ENCODE measurements around the gene MYO1E. TPM values are rescaled to one million over a fixed set of nuclear protein-coding genes. Genes with fewer than 3 reads are reported as not detected.

MYO1E gene
- total and polyA plus RNA-seq, 2 of the 8 experiments (the other 6 are each of a cell fraction or from before 2014, with no cell fraction given) = 19.6 to 142 TPM

- TF ChIP-seq, protein P1, sequence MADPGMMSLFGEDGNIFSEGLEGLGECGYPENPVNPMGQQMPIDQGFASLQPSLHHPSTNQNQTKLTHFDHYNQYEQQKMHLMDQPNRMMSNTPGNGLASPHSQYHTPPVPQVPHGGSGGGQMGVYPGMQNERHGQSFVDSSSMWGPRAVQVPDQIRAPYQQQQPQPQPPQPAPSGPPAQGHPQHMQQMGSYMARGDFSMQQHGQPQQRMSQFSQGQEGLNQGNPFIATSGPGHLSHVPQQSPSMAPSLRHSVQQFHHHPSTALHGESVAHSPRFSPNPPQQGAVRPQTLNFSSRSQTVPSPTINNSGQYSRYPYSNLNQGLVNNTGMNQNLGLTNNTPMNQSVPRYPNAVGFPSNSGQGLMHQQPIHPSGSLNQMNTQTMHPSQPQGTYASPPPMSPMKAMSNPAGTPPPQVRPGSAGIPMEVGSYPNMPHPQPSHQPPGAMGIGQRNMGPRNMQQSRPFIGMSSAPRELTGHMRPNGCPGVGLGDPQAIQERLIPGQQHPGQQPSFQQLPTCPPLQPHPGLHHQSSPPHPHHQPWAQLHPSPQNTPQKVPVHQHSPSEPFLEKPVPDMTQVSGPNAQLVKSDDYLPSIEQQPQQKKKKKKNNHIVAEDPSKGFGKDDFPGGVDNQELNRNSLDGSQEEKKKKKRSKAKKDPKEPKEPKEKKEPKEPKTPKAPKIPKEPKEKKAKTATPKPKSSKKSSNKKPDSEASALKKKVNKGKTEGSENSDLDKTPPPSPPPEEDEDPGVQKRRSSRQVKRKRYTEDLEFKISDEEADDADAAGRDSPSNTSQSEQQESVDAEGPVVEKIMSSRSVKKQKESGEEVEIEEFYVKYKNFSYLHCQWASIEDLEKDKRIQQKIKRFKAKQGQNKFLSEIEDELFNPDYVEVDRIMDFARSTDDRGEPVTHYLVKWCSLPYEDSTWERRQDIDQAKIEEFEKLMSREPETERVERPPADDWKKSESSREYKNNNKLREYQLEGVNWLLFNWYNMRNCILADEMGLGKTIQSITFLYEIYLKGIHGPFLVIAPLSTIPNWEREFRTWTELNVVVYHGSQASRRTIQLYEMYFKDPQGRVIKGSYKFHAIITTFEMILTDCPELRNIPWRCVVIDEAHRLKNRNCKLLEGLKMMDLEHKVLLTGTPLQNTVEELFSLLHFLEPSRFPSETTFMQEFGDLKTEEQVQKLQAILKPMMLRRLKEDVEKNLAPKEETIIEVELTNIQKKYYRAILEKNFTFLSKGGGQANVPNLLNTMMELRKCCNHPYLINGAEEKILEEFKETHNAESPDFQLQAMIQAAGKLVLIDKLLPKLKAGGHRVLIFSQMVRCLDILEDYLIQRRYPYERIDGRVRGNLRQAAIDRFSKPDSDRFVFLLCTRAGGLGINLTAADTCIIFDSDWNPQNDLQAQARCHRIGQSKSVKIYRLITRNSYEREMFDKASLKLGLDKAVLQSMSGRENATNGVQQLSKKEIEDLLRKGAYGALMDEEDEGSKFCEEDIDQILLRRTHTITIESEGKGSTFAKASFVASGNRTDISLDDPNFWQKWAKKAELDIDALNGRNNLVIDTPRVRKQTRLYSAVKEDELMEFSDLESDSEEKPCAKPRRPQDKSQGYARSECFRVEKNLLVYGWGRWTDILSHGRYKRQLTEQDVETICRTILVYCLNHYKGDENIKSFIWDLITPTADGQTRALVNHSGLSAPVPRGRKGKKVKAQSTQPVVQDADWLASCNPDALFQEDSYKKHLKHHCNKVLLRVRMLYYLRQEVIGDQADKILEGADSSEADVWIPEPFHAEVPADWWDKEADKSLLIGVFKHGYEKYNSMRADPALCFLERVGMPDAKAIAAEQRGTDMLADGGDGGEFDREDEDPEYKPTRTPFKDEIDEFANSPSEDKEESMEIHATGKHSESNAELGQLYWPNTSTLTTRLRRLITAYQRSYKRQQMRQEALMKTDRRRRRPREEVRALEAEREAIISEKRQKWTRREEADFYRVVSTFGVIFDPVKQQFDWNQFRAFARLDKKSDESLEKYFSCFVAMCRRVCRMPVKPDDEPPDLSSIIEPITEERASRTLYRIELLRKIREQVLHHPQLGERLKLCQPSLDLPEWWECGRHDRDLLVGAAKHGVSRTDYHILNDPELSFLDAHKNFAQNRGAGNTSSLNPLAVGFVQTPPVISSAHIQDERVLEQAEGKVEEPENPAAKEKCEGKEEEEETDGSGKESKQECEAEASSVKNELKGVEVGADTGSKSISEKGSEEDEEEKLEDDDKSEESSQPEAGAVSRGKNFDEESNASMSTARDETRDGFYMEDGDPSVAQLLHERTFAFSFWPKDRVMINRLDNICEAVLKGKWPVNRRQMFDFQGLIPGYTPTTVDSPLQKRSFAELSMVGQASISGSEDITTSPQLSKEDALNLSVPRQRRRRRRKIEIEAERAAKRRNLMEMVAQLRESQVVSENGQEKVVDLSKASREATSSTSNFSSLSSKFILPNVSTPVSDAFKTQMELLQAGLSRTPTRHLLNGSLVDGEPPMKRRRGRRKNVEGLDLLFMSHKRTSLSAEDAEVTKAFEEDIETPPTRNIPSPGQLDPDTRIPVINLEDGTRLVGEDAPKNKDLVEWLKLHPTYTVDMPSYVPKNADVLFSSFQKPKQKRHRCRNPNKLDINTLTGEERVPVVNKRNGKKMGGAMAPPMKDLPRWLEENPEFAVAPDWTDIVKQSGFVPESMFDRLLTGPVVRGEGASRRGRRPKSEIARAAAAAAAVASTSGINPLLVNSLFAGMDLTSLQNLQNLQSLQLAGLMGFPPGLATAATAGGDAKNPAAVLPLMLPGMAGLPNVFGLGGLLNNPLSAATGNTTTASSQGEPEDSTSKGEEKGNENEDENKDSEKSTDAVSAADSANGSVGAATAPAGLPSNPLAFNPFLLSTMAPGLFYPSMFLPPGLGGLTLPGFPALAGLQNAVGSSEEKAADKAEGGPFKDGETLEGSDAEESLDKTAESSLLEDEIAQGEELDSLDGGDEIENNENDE (IDR thresholded peaks at IDR 0.05; ENCODE audit: insufficient replicate concordance, low read length) = no peak
- TF ChIP-seq USF2 (IDR thresholded peaks at IDR 0.05; ENCODE audit: low read length) (no peak), TEAD4 (IDR thresholded peaks at IDR 0.05; ENCODE audit: low read depth, low read length) (no peak), JUN (IDR thresholded peaks at IDR 0.05; ENCODE audit: low read depth, low read length) (no peak), NRF1 (IDR thresholded peaks at IDR 0.05; ENCODE audit: low read depth, low read length) (no peak), SP1 (IDR thresholded peaks at IDR 0.05; ENCODE audit: low read depth, low read length) (no peak), TAF1 (IDR thresholded peaks at IDR 0.05; ENCODE audit: low read depth, low read length) (no peak), CHD2 (IDR thresholded peaks at IDR 0.05; ENCODE audit: low read length) (no peak), FOSL1 (IDR thresholded peaks at IDR 0.05; ENCODE audit: insufficient read depth, low read depth, low read length) (no peak), EP300 (IDR thresholded peaks at IDR 0.05; ENCODE audit: borderline replicate concordance in 1 of 2, low read depth in 2 of 2, low read length in 2 of 2) (no peak), RFX5 (IDR thresholded peaks at IDR 0.05; ENCODE audit: borderline replicate concordance, low read depth, low read length) (no peak)
Observed at GRCh38 chr15:59352683-59353082, 20.0 kb downstream of the MYO1E start (continued).
